ENCODE measurements around the gene ABTB2.

ABTB2 gene

GRCh38 chr11:34256150-34256549, 101.7 kb downstream of the ABTB2 start:
- TF ChIP-seq CTCF (conservative IDR thresholded peaks at IDR 0.05), result no peak
- TF ChIP-seq ZFX (IDR thresholded peaks at IDR 0.05), result no peak

DNA sequence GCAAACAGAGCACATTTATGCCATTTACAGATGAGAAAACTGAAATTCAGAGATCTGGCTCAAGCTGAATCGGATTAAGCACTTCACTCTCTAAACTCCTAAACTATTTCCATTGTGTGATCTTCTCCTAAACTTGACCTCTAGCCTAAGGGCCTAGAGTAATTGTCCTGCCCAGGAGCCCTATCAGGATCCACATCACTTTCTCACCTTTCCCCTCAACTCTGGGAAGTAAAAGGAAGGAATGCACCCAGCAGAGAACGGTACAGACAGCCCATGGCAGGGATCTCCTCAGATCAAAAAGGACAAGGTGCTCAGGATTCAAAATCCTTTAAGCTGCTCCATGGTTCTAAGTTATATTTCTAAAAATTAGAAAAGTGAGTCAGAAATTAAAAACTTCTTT, 102.7 kb downstream of the ABTB2 start:
- TF ChIP-seq ZFX (IDR thresholded peaks at IDR 0.05), result no peak
- H3K27ac ChIP-seq, result no peak overlapping the region

More at GRCh38 chr11:34256150-34256549, 101.7 kb downstream of the ABTB2 start:
- H3K27ac ChIP-seq, result no peak overlapping the region

GRCh38 chr11:34254011-34254410, 103.8 kb downstream of the ABTB2 start:
- TF ChIP-seq CTCF (conservative IDR thresholded peaks at IDR 0.05), result no peak
- no peak for TF ChIP-seq ZFX (IDR thresholded peaks at IDR 0.05)
- H3K27ac ChIP-seq, result no peak overlapping the region

DNA sequence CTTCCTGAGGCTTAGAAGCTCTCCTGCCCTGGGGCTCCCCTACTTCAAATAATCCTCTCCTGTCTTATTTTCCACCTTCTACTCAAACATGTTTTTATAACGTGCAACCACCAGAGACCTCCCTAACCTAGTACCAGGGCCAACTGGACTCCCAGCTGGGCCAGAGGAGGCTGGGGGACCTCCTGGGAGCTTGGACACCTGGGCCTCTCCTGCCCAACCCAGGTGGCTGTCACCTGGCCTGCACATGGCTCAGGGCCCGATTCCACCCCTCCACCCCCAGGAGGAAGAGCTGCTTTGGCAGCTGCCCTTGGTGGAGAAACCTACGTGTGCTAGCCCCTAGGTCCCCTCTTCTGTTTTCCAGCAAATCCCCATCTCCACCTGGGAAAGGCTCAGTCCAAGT, 105.2 kb downstream of the ABTB2 start:
- H3K27ac ChIP-seq, result no peak overlapping the region
- TF ChIP-seq ZFX (IDR thresholded peaks at IDR 0.05) (no peak), CTCF (conservative IDR thresholded peaks at IDR 0.05) (no peak)

- H3K27ac ChIP-seq, result no peak overlapping the region
Observed at GRCh38 chr11:34252015-34252414, 105.8 kb downstream of the ABTB2 start.

DNA sequence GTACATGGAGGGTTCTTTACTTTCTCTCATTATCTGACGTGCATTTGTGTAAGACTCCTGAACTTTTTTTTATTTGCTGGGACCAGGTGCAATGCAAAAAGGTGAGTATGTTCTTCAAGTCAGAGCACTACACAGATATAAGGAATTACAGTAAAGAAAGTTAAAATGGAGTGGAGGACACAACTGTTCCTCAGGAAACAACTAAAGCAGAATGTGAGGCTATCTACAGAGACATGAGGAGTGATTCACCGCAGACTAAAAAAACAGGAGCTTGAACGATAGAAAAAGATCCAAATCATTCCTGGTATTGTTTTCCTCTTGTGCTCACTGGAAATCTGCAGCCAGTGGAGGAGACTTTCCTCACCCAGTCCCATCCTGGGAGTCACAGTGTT, 106.2 kb downstream of the ABTB2 start:
- H3K27ac ChIP-seq, result no peak overlapping the region
- no peak for TF ChIP-seq CTCF (conservative IDR thresholded peaks at IDR 0.05)
- no peak for TF ChIP-seq ZFX (IDR thresholded peaks at IDR 0.05)

More at GRCh38 chr11:34252015-34252414, 105.8 kb downstream of the ABTB2 start:
- TF ChIP-seq CTCF (conservative IDR thresholded peaks at IDR 0.05), result no peak
- no peak for TF ChIP-seq ZFX (IDR thresholded peaks at IDR 0.05)

GRCh38 chr11:34250732-34251588, 106.8 kb downstream of the ABTB2 start:
- TF ChIP-seq ZFX (IDR thresholded peaks at IDR 0.05) (no peak), CTCF (conservative IDR thresholded peaks at IDR 0.05) (no peak)
- no peak overlapping the region for H3K27ac ChIP-seq

- H3K27ac ChIP-seq, result no peak overlapping the region
- TF ChIP-seq CTCF (conservative IDR thresholded peaks at IDR 0.05), result no peak
Observed at GRCh38 chr11:34250211-34250610, 107.6 kb downstream of the ABTB2 start.
